HS-5 (cell line): Measurements from ENCODE around the gene KLHL15.
"Not testable (repeated sequence)": the region's sequence is repeated elsewhere in the genome, so short reads cannot be mapped to it uniquely, and the experiment has no call there.

ENCODE experiments used
- DNase-seq: peaks from one replicate; pipeline ENCODE4 v3.0.0-alpha.2; 2012; ENCODE audit warnings: low read depth

Gene KLHL15

DNA sequence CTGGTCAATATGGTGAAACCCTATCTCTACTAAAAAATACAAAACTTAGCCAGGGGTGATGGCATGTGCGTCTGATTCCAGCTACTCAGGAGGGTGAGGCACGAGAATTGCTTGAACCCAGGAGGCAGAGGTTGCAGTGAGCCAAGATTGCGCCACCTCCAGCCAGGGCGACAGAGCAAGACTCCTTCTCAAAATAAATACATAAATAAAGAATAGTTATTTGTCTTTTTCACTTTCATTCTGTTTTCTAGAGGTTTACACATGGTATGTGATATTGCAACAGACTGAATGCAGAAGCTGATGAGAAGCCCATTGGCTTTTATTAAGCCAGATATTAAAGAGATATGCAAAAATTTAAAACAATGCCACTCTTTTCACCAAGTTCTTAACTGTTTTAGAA lies 8.2 kb downstream of the KLHL15 start:
- DNase-seq = no peak

- DNase-seq = no peak
Observed at GRCh38 chrX:24017674-24018073, 9.3 kb downstream of the KLHL15 start.

- no peak for DNase-seq
Observed at GRCh38 chrX:24014388-24015018, 12.5 kb downstream of the KLHL15 start.

DNA sequence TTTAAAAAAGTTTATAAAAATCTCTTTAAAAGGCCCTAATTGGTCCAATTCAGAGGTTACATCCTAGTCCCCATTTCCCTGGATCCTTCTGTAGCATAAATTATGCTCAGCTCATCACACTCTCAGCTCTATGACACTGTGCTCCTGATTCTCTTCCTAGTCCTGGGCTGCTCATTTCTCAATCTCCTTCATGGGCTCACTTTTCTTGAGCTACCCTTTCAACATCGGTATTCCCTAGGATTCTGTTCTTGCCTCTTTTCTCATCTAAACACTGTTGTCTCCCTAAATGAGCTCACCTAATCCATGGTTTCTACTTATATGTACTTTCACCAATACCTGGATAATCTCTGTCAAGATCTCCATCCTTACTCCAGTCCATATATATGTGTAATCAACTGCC lies 14.7 kb downstream of the KLHL15 start:
- no peak for DNase-seq

DNA sequence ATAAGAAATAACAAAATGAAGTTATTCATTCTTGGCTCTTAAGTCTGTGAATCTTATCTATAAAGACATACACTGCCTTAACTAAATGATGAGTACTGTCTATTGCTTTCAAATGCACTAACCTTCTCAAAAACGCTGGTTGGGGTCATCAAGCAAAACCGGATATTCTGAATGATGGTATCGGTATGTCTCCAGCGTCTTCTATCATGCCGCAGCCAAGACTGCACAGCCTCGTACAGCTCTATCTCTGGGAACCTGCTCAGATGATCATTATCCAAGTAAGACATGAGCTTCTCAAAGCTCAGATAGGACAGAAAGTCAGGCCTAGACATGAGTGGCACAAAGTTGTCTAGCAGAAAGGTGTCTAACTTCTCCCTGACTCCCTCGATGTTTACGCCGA lies 21.1 kb downstream of the KLHL15 start:
- no peak for DNase-seq

- no peak for DNase-seq
Observed at GRCh38 chrX:24005028-24005427, 22.0 kb downstream of the KLHL15 start.

- DNase-seq = no peak
Observed at GRCh38 chrX:24002792-24003191, 24.2 kb downstream of the KLHL15 start.

GRCh38 chrX:24002167-24002566 lies 24.8 kb downstream of the KLHL15 start:
- DNase-seq = no peak

DNA sequence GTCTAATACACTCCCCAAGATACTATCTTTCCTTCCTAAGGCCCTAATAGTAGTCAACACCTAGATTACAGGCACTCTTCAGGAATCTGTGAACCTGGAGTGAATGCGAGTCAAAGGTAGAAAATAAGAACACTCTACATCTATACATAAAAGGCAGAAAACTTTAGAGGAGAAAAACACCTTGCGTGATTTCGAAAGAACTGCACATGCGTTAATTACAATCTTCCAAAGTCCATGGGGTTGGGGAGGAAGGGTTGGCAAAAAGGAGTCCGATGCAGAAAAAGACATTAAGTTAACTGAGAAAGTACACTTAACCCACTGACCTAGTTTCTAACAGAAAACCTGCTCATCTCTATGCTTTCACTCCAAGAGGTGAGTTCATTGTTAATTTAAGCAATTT lies 27.3 kb downstream of the KLHL15 start:
- DNase-seq = no peak

- no peak for DNase-seq
Observed at GRCh38 chrX:23993012-23993633, 33.9 kb downstream of the KLHL15 start.

DNA sequence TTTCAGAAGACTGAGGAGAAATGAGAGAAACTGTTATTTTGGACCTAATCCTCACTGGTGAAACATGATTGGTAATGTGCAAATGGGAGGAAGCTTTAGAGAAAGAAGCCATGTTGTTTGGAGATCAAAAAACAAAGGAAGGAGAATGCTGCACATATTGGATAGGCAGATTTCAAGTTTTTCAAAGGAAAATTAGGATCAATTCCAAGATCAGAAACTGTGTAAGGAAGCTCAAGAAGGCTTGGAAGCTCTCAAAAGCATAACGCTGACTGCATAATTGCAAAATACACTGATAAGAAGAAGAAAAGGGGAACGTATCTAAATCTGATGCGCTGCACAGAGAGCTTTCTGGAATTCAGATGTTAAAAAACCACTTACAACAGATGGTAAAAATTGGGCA lies 34.6 kb downstream of the KLHL15 start:
- DNase-seq = no peak

GRCh38 chrX:23990455-23990854 lies 36.5 kb downstream of the KLHL15 start:
- DNase-seq = no peak

- no peak for DNase-seq
Observed at GRCh38 chrX:23989689-23990088, 37.3 kb downstream of the KLHL15 start.

GRCh38 chrX:23982891-23983290 lies 44.1 kb downstream of the KLHL15 start:
- DNase-seq = no peak

GRCh38 chrX:23981711-23982110 lies 45.3 kb downstream of the KLHL15 start:
- no peak for DNase-seq

DNA sequence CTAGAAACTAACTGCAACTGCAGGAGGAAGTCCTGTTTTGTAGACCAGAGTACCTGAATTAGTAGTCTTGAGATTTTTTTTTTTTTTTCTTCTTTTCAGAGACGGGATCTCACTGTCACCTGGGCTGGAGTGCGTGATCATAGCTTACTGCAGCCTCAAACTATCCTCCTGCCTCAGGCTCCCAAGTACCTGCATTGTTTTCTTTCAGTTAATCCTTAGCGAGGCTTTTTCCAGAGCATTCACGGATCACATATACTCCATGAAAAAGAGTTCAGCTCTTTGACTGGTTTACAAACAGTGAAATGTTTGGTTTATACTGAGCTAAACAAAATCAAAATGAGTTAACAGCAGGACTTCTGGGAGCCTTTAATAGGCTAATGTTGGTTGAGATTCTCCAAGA lies 45.8 kb downstream of the KLHL15 start:
- DNase-seq = no peak

- DNase-seq = no peak
Observed at GRCh38 chrX:23980011-23980441, 47.0 kb downstream of the KLHL15 start.

DNA sequence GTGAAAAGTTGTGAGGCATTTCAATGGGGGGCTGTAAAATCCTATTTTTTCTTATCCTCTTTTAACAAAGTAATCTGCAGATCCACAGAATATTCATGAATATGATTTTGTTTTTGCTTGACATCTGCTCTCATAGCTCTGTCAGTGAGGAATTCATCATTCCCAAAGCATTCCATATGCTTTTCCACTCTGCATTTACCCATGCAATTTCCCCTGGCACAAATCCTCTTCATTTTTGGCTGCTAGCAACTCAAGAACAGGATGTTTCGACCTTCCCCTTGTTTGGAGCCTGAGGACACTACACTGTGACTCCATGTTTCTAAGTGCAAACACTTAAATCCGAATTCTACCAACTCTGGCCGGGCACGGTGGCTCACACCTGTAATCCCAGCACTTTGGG lies 48.5 kb downstream of the KLHL15 start:
- DNase-seq = no peak

DNA sequence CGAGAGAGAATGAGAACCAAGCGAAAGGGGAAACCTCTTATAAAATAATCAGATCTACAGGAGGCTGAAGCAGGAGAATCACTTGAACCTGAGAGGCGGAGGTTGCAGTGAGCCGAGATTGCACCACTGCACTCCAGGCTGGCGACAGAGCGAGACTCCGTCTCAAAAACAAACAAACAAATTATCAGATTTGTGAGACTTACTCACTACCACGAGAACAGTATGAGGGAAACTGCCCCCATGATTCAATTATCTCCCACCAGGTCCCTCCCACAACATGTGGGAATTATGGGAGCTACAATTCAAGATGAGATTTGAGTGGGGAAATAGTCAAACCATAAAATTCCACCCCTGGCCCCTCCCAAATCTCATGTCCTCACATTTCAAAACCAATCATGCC lies 61.4 kb downstream of the KLHL15 start:
- DNase-seq = not testable (repeated sequence)

- no peak for DNase-seq
Observed at GRCh38 chrX:23964191-23964590, 62.8 kb downstream of the KLHL15 start.

- no peak for DNase-seq
Observed at GRCh38 chrX:23959781-23960180, 67.2 kb downstream of the KLHL15 start.

DNA sequence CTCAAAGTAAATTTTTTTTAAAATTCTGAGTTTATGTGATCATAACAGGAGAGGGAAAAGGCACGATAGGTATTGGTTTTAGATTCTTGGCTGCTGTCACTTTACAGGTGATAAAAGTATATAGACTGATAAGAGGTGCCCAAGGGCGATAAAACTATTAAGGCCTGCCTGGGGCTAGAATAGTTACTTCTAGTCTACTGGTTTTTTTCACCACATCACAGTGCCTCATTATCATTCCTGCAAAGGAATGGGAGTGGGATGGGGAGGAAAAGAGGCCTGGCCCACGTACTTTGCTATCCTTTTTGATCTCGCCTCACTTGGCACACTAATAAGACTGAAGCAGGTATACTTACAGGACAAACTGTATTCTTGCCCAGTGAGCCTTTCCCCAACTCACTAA lies 72.6 kb downstream of the KLHL15 start:
- no peak for DNase-seq

- no peak for DNase-seq
Observed at GRCh38 chrX:23953908-23954269, 73.1 kb downstream of the KLHL15 start.
